ENCODE measurements around the gene ABCD3. TPM values are rescaled to one million over a fixed set of nuclear protein-coding genes. Genes with fewer than 3 reads are reported as not detected.
A peak's percentile ranks its signal among the peaks of the same experiment; 100 is the strongest.

Gene ABCD3
- total RNA-seq, 3 donors from 2014 or later (not counting 1 experiment from before 2014, with no cell fraction given): 22.3 to 29.5 (median 27.6) TPM

DNA sequence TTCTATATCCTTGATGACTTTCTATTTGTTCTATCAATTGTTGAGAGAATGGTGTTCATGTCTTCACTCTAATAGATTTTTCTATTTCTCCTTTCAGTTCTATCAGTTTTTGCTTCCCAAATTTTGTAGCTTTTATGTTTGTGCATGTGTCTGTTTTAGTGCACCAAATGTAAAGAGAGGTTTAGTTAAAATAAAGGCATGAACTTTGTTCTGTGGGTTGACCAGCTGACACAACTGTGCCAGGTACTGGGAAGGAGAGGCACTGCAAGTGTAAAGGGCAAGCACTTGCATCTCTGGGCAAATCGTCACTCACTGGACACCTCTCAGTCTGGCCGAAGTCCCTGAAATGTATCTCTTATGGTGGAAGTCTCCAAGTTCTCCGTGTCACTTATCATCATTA, 38.6 kb upstream of the ABCD3 start:
- 95% methylated on average over 2 of the region's 3 CpGs for WGBS (ENCODE audit: insufficient coverage)
- intact Hi-C loops (cut with micrococcal nuclease): no loop called here
- TF ChIP-seq, protein P1, sequence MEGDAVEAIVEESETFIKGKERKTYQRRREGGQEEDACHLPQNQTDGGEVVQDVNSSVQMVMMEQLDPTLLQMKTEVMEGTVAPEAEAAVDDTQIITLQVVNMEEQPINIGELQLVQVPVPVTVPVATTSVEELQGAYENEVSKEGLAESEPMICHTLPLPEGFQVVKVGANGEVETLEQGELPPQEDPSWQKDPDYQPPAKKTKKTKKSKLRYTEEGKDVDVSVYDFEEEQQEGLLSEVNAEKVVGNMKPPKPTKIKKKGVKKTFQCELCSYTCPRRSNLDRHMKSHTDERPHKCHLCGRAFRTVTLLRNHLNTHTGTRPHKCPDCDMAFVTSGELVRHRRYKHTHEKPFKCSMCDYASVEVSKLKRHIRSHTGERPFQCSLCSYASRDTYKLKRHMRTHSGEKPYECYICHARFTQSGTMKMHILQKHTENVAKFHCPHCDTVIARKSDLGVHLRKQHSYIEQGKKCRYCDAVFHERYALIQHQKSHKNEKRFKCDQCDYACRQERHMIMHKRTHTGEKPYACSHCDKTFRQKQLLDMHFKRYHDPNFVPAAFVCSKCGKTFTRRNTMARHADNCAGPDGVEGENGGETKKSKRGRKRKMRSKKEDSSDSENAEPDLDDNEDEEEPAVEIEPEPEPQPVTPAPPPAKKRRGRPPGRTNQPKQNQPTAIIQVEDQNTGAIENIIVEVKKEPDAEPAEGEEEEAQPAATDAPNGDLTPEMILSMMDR (IDR thresholded peaks at IDR 0.05): no peak

DNA sequence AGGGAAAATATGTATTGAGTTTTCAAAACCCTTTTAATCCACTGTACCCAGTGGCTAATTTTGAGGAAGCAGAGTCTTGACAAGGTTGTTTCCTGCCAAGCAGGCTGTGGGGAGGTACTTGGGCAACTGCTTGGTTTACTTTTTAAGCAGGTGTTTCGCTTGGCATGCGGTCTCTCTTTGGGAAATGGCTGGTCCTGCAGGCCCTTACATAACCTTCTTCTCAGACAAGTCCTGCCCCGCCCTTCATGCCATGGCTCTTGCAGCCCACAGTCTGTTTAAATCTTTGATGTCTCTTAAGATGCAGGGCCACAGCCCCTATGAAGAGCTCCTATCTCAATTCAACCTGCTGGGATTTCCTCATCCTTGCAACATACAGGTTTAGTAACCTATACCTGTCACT, 36.0 kb upstream of the ABCD3 start:
- TF ChIP-seq, protein P1 (IDR thresholded peaks at IDR 0.05): no peak
- Histone ChIP-seq H3K36me3 (ENCODE audit: control insufficient read depth, insufficient read depth, low read length) (no peaks in the 10 kb centered on the region), H3K4me1 (ENCODE audit: control insufficient read depth, insufficient read depth, low read length) (peaks cover 3% of the 10 kb centered on the region), H3K4me3 (ENCODE audit: low read length) (no peak overlapping the region), H3K27me3 (ENCODE audit: control insufficient read depth, insufficient read depth, low read length) (no peaks in the 10 kb centered on the region), H3K27ac (ENCODE audit: low read length) (no peak overlapping the region), H3K9me3 (ENCODE audit: control insufficient read depth, insufficient read depth, low read length) (no peaks in the 10 kb centered on the region)
- WGBS (ENCODE audit: insufficient coverage): 28% methylated on average over 3 of the region's 3 CpGs
- Mint-ChIP-seq H3K4me1 (peaks cover 9% of the 10 kb centered on the region in 2 donors), H3K36me3 (no peaks in the 10 kb centered on the region), H3K9me3 (no peaks in the 10 kb centered on the region), H3K27me3 (ENCODE audit: low read depth in 2 of 2) (peaks cover 16 to 21% of the 10 kb centered on the region in 2 donors), H3K4me3 (no peak overlapping the region), H3K27ac (no peak overlapping the region)
- ATAC-seq: no peak
- no peak for DNase-seq
- intact Hi-C loops (cut with micrococcal nuclease): no loop called here

More for the DNA sequence above, 38.6 kb upstream of the ABCD3 start:
- Histone ChIP-seq H3K27ac (ENCODE audit: low read length) (no peak overlapping the region), H3K9me3 (ENCODE audit: control insufficient read depth, insufficient read depth, low read length) (no peaks in the 10 kb centered on the region), H3K4me3 (ENCODE audit: low read length) (no peak overlapping the region), H3K4me1 (ENCODE audit: control insufficient read depth, insufficient read depth, low read length) (no peaks in the 10 kb centered on the region), H3K36me3 (ENCODE audit: control insufficient read depth, insufficient read depth, low read length) (no peaks in the 10 kb centered on the region), H3K27me3 (ENCODE audit: control insufficient read depth, insufficient read depth, low read length) (no peaks in the 10 kb centered on the region)
- Mint-ChIP-seq H3K27ac (no peak overlapping the region), H3K4me1 (peaks cover 1 to 3% of the 10 kb centered on the region in 2 donors), H3K9me3 (no peaks in the 10 kb centered on the region), H3K36me3 (no peaks in the 10 kb centered on the region), H3K4me3 (no peak overlapping the region), H3K27me3 (ENCODE audit: low read depth in 2 of 2) (peaks cover 13 to 26% of the 10 kb centered on the region in 2 donors)
- DNase-seq: no peak
- no peak for ATAC-seq

DNA sequence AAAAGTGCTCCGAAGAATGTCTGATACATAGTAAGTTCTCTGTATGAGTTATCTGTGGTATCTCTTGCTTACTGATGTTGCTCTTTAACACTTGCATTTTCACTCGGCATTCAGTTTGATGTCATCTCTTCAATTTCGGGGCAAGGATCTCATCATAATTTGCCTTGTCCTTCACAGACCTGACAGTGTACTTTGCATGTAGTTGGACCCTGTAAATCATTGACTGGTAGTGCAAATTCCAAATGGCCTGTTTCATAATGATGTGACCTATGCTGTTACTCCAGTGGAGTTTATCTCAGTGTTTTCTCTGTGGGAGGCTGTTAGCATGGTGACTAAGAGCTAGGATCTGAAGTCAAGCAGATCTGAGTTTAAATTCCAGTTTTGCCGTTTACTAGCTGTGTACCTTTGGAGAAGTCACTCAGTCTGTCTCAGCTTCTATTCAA, 34.2 kb upstream of the ABCD3 start:
- H3K4me3 ChIP-seq (ENCODE audit: low read length): no peak overlapping the region
- H3K36me3 Mint-ChIP-seq: no peaks in the 10 kb centered on the region
- peaks cover 6 to 14% of the 10 kb centered on the region in 2 donors for H3K27me3 Mint-ChIP-seq (ENCODE audit: low read depth in 2 of 2)
- H3K36me3 ChIP-seq (ENCODE audit: control insufficient read depth, insufficient read depth, low read length): no peaks in the 10 kb centered on the region
- no peaks in the 10 kb centered on the region for H3K9me3 Mint-ChIP-seq
- H3K4me1 ChIP-seq (ENCODE audit: control insufficient read depth, insufficient read depth, low read length): peaks cover 3% of the 10 kb centered on the region
- no peak for DNase-seq
- H3K27ac ChIP-seq (ENCODE audit: low read length): no peak overlapping the region
- H3K9me3 ChIP-seq (ENCODE audit: control insufficient read depth, insufficient read depth, low read length): no peaks in the 10 kb centered on the region
- ATAC-seq: peak in 1 of 3 donors; percentile 10
- no peak overlapping the region for H3K27ac Mint-ChIP-seq
- TF ChIP-seq, protein P1 (IDR thresholded peaks at IDR 0.05): no peak
- peaks cover 9% of the 10 kb centered on the region in 2 donors for H3K4me1 Mint-ChIP-seq
- 79% methylated on average over 3 of the region's 4 CpGs for WGBS (ENCODE audit: insufficient coverage)
- no peaks in the 10 kb centered on the region for H3K27me3 ChIP-seq (ENCODE audit: control insufficient read depth, insufficient read depth, low read length)
- no peak overlapping the region for H3K4me3 Mint-ChIP-seq
- intact Hi-C loops (cut with micrococcal nuclease): no loop called here

Data from natural killer cell (primary cell).